Measurements from ENCODE around the gene MUCL3. TPM values are rescaled to one million over a fixed set of nuclear protein-coding genes. Genes with fewer than 3 reads are reported as not detected.
"Not testable (repeated sequence)": the region's sequence is repeated elsewhere in the genome, so short reads cannot be mapped to it uniquely, and the experiment has no call there.

MUCL3 gene
- total RNA-seq, 1 donor from 2014 or later: 1.00 TPM

GRCh38 chr6:30912746-30913520 lies 27.8 kb upstream of the MUCL3 start:
- ATAC-seq: no peak

GRCh38 chr6:30913721-30914075 lies 27.1 kb upstream of the MUCL3 start:
- no peak for ATAC-seq

- ATAC-seq: peak; percentile 94
Observed at GRCh38 chr6:30914076-30914853, 26.5 kb upstream of the MUCL3 start, which contains the start of gene VARS2. VARS2 (plus strand) TSS chr6:30914238; CDS start chr6:30914837, 599 bp downstream.

DNA sequence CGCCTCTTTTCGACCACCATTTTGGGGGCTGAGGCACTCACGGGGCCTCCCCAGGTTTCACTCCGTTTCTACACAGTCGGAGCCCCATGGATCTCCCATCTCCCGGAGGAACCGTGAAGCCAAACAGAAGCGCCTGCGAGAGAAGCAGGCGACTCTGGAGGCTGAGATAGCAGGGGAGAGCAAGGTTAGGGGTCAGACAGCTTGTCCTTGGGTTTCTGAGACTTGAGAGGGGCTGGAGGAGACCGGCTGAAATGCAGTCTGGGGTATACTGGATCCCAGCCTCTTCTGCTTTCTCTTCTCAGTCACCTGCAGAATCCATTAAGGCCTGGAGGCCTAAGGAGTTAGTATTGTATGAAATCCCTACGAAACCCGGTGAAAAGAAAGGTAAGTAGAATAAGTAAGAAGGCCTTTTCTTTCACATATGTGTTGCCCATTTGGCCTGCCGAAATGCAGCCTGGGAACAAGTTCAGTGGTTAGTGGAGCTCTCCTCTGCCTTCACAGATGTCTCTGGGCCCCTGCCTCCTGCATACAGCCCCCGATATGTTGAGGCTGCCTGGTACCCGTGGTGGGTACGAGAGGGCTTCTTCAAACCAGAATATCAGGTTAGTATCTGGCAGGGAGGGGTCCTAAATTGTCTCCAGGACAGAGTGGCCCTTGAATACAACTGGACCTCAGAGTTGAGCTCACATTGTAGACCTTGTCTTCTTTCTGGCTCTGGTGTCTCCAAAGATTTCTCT lies 25.8 kb upstream of the MUCL3 start:
- ATAC-seq: no peak

DNA sequence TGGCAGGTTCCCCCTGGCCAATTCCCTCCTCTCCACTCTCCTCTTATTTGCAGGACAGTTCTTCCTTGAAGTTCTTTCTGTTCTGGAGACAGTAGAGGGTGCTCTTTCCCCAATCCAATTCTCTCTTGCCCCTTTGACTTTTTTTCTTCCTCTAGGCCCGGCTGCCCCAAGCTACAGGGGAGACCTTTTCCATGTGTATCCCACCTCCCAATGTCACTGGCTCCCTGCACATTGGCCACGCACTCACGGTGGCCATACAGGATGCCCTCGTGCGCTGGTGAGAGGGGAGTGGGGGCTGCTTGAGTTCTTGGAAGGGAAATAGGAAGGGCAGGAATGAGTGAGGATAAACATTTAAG lies 25.2 kb upstream of the MUCL3 start:
- ATAC-seq: peak; percentile 16

GRCh38 chr6:30917041-30917440 lies 23.7 kb upstream of the MUCL3 start:
- no peak for ATAC-seq

- no peak for ATAC-seq
Observed at GRCh38 chr6:30917487-30917886, 23.3 kb upstream of the MUCL3 start.

DNA sequence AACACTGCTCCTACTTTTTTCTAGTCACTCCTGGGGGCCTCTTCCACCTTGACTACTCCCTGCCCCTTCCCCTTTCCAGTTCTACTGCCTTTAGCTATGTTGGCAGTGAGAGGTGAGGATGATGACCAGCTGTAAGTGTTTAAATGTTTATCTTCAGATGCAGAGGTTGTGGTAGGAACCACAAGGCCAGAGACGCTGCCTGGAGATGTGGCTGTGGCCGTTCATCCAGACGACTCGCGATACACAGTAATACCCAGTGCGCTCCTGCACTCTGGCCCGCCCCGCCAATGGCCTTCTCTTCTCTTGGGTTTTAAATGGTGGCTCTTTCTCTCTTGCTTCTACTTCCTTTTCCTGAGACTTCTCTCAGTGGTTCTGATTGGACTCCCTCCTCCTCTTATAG lies 22.1 kb upstream of the MUCL3 start:
- no peak for ATAC-seq

GRCh38 chr6:30922447-30922852 lies 18.3 kb upstream of the MUCL3 start:
- no peak for ATAC-seq

DNA sequence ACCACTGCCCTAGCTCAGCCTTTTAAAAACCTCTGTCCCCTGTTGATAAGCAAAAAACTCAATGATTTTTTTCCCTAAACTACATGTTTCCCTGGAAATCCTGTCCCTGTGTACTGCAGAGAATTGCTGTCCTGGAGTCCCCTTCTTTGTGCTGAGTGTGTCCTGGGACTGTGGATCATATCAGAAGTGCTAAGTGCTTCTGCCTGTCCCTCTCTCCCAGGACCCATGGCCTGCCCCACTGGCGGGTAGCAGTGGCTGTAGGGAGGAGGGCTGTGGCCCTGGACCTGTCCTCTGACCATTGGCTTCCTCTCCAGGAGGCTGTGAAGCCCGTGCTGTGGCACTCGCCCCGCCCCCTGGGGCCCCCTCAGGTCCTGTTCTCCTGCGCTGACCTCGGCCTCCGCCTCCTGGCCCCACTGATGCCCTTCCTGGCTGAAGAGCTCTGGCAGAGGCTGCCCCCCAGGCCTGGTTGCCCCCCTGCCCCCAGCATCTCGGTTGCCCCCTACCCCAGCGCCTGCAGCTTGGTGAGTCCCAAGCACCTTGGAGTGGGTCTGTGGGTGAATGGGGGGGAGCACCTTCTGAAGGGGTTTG lies 16.6 kb upstream of the MUCL3 start:
- not testable (repeated sequence) for ATAC-seq

GRCh38 chr6:30926644-30927043 lies 14.1 kb upstream of the MUCL3 start:
- peak; percentile 89 for ATAC-seq

DNA sequence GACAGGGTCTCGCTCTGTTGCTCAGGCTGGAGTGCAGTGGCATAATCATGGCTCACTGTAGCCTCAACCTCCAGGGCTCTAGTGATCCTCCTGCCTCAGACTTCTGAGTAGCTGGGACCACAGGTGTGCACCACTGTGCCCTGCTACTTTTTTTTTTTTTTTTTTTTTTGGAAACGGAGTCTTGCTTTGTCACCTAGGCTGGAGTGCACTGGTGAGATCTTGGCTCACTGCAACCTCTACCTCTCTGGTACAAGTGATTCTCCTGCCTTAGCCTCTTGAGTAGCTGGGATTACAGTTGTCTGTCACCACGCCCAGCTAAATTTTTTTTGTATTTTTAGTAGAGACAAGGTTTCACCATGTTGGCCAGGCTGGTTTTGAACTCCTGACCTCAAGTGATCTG lies 13.7 kb upstream of the MUCL3 start:
- ATAC-seq: not testable (repeated sequence)

DNA sequence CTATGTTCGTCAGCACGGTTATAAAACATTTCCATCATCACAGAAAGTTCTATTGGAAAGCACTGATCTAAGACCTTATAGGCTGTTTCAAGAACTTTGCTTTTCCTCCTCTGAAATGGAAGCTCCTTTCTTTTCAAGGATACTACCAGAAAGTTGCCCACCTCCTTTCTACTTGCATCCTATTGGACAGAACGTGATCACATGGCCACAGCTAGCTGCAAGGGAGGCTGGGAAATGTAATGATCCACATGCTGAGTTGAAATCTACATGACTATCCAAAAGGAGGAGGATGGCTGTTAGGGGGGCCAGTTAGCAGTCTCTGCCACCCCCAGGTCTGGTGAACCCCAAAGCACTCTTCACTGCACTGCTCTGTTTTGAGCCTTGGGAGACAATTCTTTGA lies 12.1 kb upstream of the MUCL3 start:
- no peak for ATAC-seq

- ATAC-seq: no peak
Observed at GRCh38 chr6:30930506-30930905, 10.3 kb upstream of the MUCL3 start.

DNA sequence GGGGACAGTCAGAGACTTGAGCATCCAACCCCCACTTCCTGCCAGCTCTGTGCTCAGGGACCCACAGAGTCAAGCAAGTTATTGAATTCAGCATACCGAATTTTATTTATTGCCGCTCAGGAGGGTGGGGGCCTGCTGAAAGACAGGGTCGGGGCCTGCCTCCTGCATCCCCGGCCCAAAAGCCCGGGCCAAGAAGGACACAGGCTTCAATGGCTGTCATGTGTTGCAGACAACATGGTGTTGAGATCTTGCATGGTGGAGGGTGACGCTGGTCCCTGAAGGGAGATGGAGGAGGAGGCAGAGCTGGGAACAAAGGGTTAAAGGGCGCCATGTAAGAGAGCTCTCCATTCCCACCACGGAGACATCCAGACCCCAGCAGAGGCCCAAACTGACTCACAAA lies 9.5 kb upstream of the MUCL3 start:
- ATAC-seq: no peak

GRCh38 chr6:30931969-30932645 lies 8.7 kb upstream of the MUCL3 start, which contains the start of gene SFTA2:
SFTA2 (minus strand) TSS chr6:30932170; CDS start chr6:30932096, 74 bp downstream.
- ATAC-seq: peak; percentile 14

DNA sequence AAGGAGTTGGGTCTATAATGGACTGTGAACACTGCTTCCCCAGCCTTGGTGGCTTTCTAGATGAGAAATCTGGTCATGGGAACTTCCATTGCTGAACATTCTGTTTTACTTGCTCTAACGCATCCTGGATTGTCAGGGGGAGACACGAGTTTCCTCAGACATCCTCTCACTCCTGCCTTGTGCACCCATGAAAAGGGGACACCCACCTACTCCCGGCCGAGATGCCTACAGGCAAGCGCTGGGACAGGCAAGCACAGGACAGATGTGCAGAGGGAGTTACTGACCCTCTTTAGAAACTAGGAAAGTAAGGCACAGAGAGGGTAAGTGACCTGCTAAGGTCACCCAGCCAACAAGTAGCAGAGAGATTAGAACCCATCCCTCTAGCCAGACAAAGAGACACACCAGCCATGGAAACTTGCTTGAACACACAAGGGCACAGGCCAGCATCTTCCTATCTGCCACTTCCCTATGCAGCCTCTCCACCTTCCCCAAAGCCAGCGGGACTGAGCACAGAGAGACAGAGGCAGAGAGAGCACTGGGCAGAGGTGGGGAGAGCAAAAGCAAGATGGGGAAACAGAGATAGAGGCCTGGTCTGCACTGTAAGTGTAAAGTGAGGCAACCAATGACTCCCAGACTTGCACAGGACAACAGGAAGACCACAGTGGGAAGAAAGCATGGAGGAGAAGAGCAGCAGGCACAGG lies 8.0 kb upstream of the MUCL3 start:
- ATAC-seq: no peak

- ATAC-seq: no peak
Observed at GRCh38 chr6:30935018-30935417, 5.8 kb upstream of the MUCL3 start.

DNA sequence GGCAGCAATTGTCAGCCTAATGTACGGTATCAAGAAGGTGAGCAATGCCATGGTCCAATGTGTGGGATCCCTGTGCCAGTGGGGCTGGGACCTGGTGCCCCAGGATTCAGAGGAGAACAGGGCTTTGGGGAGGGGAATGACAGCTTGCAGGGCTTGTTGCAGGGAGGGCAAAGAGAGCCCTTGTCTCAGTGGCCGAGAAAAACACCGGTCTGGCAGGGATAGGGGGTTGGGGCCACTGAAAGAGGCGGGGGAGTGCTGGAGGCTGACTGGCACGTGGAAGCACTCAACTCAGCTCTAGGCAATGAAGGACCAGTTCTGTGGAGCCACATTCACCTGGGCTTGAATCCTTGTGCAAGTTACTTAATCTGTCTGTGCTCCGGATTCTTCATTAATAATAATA lies 3.5 kb upstream of the MUCL3 start:
- ATAC-seq: no peak

DNA sequence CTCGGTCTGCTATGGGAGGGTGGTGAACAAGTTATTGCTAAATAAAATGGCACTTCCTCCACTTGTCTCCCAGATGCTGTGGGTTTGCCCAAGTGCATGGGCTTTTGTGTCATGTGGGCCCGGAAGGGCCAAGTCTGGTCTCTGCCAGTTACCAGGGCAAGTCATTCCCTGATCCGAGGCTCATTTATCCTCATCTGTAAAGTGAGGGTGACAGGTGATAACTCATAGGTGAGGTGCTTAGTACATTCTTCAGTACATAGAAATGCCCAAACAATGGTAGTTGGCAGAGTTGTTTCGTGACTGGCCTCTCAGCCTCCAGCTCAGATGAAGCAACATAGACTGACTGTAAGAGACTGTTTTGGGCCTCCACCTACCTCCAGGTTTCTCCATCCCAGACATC lies 2.0 kb upstream of the MUCL3 start:
- ATAC-seq: peak; percentile 88

- peak; percentile 76 for ATAC-seq
Observed at GRCh38 chr6:30939473-30939872, 1.3 kb upstream of the MUCL3 start.

Data from esophagus mucosa (tissue), 1 donor.